Measurements from ENCODE around the gene KRTAP4-1.
A peak's percentile ranks its signal among the peaks of the same experiment; 100 is the strongest.
"Not testable (repeated sequence)": the region's sequence is repeated elsewhere in the genome, so short reads cannot be mapped to it uniquely, and the experiment has no call there.

The KRTAP4-1 gene

GRCh38 chr17:41177727-41178271 is 6.9 kb downstream of the KRTAP4-1 start, which contains the start of gene KRTAP4-2:
TSS of gene KRTAP4-2 (minus strand) at chr17:41178221. CDS start at chr17:41178164, 57 bp downstream.
- FAIRE-seq: no peak
- TF ChIP-seq POLR2A (IDR thresholded peaks at IDR 0.05; ENCODE audit: low read depth, low read length) (no peak), SPI1 (IDR thresholded peaks at IDR 0.05; ENCODE audit: low read depth, low read length) (no peak), PAX5 (IDR thresholded peaks at IDR 0.05; ENCODE audit: insufficient read depth, low read length, severe bottlenecking) (no peak), TAF1 (IDR thresholded peaks at IDR 0.05; ENCODE audit: low read depth, low read length) (no peak), POU2F2 (IDR thresholded peaks at IDR 0.05; ENCODE audit: low read depth, low read length) (no peak), POLR2AphosphoS5 (IDR thresholded peaks at IDR 0.05; ENCODE audit: low read depth, low read length) (no peak)
- DNase-seq (ENCODE audit: insufficient read length, low spot score): no peak

GRCh38 chr17:41176744-41177387 is 7.8 kb downstream of the KRTAP4-1 start:
- TF ChIP-seq POLR2A (IDR thresholded peaks at IDR 0.05; ENCODE audit: low read depth, low read length): no peak
- no peak for TF ChIP-seq PAX5 (IDR thresholded peaks at IDR 0.05; ENCODE audit: insufficient read depth, low read length, severe bottlenecking)
- no peak for TF ChIP-seq TAF1 (IDR thresholded peaks at IDR 0.05; ENCODE audit: low read depth, low read length)
- TF ChIP-seq POLR2AphosphoS5 (IDR thresholded peaks at IDR 0.05; ENCODE audit: low read depth, low read length): no peak
- TF ChIP-seq POU2F2 (IDR thresholded peaks at IDR 0.05; ENCODE audit: low read depth, low read length): no peak
- TF ChIP-seq SPI1 (IDR thresholded peaks at IDR 0.05; ENCODE audit: low read depth, low read length): peak; percentile 88
- DNase-seq (ENCODE audit: insufficient read length, low spot score) (no peak), FAIRE-seq (no peak)

DNA sequence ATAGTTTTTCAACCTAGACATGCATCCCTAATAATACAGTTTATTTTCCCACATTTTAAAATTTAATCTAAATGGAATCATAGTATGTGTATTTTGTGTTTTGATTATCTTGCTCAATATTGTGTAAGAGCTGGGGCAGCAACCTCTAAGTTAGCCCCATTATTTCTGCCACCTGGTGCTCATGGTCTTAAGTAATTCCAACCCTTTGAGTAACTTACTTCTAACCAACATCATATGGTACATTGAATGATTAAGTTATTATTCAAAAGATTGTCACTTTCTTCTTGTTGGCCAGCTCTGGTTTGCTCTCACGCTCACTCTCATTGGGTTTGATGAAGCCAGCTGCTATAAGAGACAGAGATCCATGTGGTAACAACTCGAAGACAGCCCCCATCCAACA is 12.8 kb downstream of the KRTAP4-1 start:
- FAIRE-seq (no peak), DNase-seq (ENCODE audit: insufficient read length, low spot score) (no peak)
- no peak for TF ChIP-seq POLR2AphosphoS5 (IDR thresholded peaks at IDR 0.05; ENCODE audit: low read depth, low read length)
- no peak for TF ChIP-seq POU2F2 (IDR thresholded peaks at IDR 0.05; ENCODE audit: low read depth, low read length)
- no peak for TF ChIP-seq PAX5 (IDR thresholded peaks at IDR 0.05; ENCODE audit: insufficient read depth, low read length, severe bottlenecking)
- no peak for TF ChIP-seq SPI1 (IDR thresholded peaks at IDR 0.05; ENCODE audit: low read depth, low read length)
- no peak for TF ChIP-seq TAF1 (IDR thresholded peaks at IDR 0.05; ENCODE audit: low read depth, low read length)
- no peak for TF ChIP-seq POLR2A (IDR thresholded peaks at IDR 0.05; ENCODE audit: low read depth, low read length)

- no peak for DNase-seq (ENCODE audit: insufficient read length, low spot score)
- FAIRE-seq: no peak
- TF ChIP-seq SPI1 (IDR thresholded peaks at IDR 0.05; ENCODE audit: low read depth, low read length) (no peak), POLR2AphosphoS5 (IDR thresholded peaks at IDR 0.05; ENCODE audit: low read depth, low read length) (no peak), TAF1 (IDR thresholded peaks at IDR 0.05; ENCODE audit: low read depth, low read length) (no peak), POLR2A (IDR thresholded peaks at IDR 0.05; ENCODE audit: low read depth, low read length) (no peak), POU2F2 (IDR thresholded peaks at IDR 0.05; ENCODE audit: low read depth, low read length) (no peak), PAX5 (IDR thresholded peaks at IDR 0.05; ENCODE audit: insufficient read depth, low read length, severe bottlenecking) (no peak)
Observed at GRCh38 chr17:41168121-41168520, 16.6 kb downstream of the KRTAP4-1 start, which contains the start of gene KRTAP4-3. TSS of gene KRTAP4-3 (minus strand) at chr17:41168221. CDS start at chr17:41168172, 49 bp downstream.

DNA sequence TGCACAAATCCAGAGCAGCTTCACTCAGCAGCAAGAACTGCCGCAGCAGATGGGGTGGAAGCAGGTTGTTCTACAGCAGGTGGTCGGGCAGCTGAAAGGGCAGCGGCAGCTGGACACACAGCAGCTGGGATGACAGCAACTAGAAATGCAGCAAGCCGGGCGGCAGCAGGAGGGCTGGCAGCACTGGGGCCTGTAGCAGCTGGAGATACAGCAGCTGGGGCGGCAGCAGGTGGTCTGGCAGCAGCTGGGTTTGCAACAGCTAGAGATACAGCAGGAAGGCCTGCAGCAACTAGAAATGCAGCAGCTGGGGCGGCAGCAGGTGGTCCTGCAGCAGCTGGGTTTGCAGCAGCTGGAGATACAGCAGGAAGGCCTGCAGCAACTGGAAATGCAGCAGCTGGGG is 17.1 kb downstream of the KRTAP4-1 start:
- DNase-seq (ENCODE audit: insufficient read length, low spot score) (no peak), FAIRE-seq (no peak)
- no peak for TF ChIP-seq TAF1 (IDR thresholded peaks at IDR 0.05; ENCODE audit: low read depth, low read length)
- no peak for TF ChIP-seq PAX5 (IDR thresholded peaks at IDR 0.05; ENCODE audit: insufficient read depth, low read length, severe bottlenecking)
- no peak for TF ChIP-seq SPI1 (IDR thresholded peaks at IDR 0.05; ENCODE audit: low read depth, low read length)
- no peak for TF ChIP-seq POLR2A (IDR thresholded peaks at IDR 0.05; ENCODE audit: low read depth, low read length)
- no peak for TF ChIP-seq POLR2AphosphoS5 (IDR thresholded peaks at IDR 0.05; ENCODE audit: low read depth, low read length)
- TF ChIP-seq POU2F2 (IDR thresholded peaks at IDR 0.05; ENCODE audit: low read depth, low read length): no peak

GRCh38 chr17:41163828-41164227 is 20.9 kb downstream of the KRTAP4-1 start:
- DNase-seq (ENCODE audit: insufficient read length, low spot score): no peak
- no peak for FAIRE-seq
- no peak for TF ChIP-seq POLR2AphosphoS5 (IDR thresholded peaks at IDR 0.05; ENCODE audit: low read depth, low read length)
- TF ChIP-seq SPI1 (IDR thresholded peaks at IDR 0.05; ENCODE audit: low read depth, low read length): no peak
- no peak for TF ChIP-seq POU2F2 (IDR thresholded peaks at IDR 0.05; ENCODE audit: low read depth, low read length)
- no peak for TF ChIP-seq POLR2A (IDR thresholded peaks at IDR 0.05; ENCODE audit: low read depth, low read length)
- TF ChIP-seq TAF1 (IDR thresholded peaks at IDR 0.05; ENCODE audit: low read depth, low read length): no peak
- TF ChIP-seq PAX5 (IDR thresholded peaks at IDR 0.05; ENCODE audit: insufficient read depth, low read length, severe bottlenecking): no peak

- TF ChIP-seq POU2F2 (IDR thresholded peaks at IDR 0.05; ENCODE audit: low read depth, low read length) (no peak), SPI1 (IDR thresholded peaks at IDR 0.05; ENCODE audit: low read depth, low read length) (no peak), TAF1 (IDR thresholded peaks at IDR 0.05; ENCODE audit: low read depth, low read length) (no peak), POLR2A (IDR thresholded peaks at IDR 0.05; ENCODE audit: low read depth, low read length) (no peak), PAX5 (IDR thresholded peaks at IDR 0.05; ENCODE audit: insufficient read depth, low read length, severe bottlenecking) (no peak), POLR2AphosphoS5 (IDR thresholded peaks at IDR 0.05; ENCODE audit: low read depth, low read length) (no peak)
- DNase-seq (ENCODE audit: insufficient read length, low spot score) (no peak), FAIRE-seq (no peak)
Observed at GRCh38 chr17:41160648-41161047, 24.1 kb downstream of the KRTAP4-1 start, which contains the start of gene KRTAP4-4. TSS of gene KRTAP4-4 (minus strand) at chr17:41160748. CDS start at chr17:41160691, 57 bp downstream.

DNA sequence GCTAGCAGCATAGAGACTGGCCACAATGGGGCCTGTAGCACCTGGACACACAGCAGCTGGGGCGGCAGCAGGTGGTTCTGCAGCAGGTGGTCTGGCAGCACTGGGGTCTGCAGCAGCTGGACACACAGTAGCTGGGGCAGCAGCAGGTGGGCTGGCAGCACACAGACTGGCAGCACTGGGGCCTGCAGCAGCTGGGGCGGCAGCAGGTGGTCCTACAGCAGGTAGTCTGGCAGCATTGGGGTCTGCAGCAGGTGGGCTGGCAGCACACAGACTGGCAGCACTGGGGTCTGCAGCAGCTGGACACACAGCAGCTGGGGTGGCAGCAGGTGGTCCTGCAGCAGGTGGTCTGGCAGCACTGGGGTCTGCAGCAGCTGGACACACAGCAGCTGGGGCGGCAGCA is 24.5 kb downstream of the KRTAP4-1 start:
- FAIRE-seq; DNase-seq (ENCODE audit: insufficient read length, low spot score): not testable (repeated sequence)

DNA sequence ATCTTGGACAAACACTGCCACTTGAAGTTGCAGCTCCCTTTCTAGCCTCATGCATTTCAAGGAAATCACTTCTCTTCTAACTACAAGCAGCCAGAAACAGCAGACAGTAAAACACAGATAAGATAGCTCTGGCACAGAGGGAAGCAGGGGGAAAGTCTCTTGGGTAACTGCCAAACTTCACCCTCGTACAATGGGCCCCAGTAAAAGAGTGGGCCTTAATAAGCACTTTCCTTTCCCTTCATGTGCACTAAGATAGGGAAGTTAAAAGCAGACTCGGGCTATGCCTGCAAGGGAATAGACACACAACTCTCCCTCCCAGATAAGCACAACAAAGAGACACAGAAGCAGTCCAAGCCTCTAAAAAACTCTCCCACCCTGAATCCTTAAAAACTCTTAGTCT is 30.9 kb downstream of the KRTAP4-1 start:
- FAIRE-seq: no peak

DNA sequence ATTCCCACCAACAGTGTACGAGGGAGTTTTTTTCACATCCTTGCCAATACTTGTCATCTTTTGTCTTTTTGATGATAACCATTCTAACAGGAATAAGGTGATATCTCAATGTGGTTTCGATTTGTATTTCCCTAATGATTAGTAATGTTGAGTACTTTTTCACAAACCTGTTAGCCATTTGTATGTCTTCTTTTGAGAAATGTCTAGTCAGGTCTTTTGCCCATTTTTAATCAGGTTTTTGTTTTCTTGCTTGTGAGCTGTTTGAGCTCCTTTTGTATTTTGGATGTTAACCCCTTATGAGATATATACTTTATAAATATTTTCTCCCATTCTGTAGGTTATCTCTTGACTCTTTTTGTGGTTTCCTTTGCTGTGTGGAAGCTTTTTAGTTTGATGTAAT is 33.2 kb downstream of the KRTAP4-1 start:
- no peak for FAIRE-seq
- TF ChIP-seq POLR2A (IDR thresholded peaks at IDR 0.05; ENCODE audit: low read depth, low read length): no peak
- TF ChIP-seq TAF1 (IDR thresholded peaks at IDR 0.05; ENCODE audit: low read depth, low read length): no peak
- TF ChIP-seq POU2F2 (IDR thresholded peaks at IDR 0.05; ENCODE audit: low read depth, low read length): no peak
- no peak for TF ChIP-seq PAX5 (IDR thresholded peaks at IDR 0.05; ENCODE audit: insufficient read depth, low read length, severe bottlenecking)
- no peak for TF ChIP-seq POLR2AphosphoS5 (IDR thresholded peaks at IDR 0.05; ENCODE audit: low read depth, low read length)
- TF ChIP-seq SPI1 (IDR thresholded peaks at IDR 0.05; ENCODE audit: low read depth, low read length): no peak
- no peak for DNase-seq (ENCODE audit: insufficient read length, low spot score)

More for the DNA sequence above, 30.9 kb downstream of the KRTAP4-1 start:
- DNase-seq (ENCODE audit: insufficient read length, low spot score): no peak
- no peak for TF ChIP-seq POU2F2 (IDR thresholded peaks at IDR 0.05; ENCODE audit: low read depth, low read length)

All from GM12891 (cell line).